Ovary (tissue), 9 donors: ENCODE measurements around the gene REEP3. TPM values are rescaled to one million over a fixed set of nuclear protein-coding genes. Genes with fewer than 3 reads are reported as not detected.
"Not testable (repeated sequence)": the region's sequence is repeated elsewhere in the genome, so short reads cannot be mapped to it uniquely, and the experiment has no call there.

ENCODE experiments used
- DNase-seq, 5 donors: peaks; one replicate each; pipeline ENCODE4 v3.0.0-alpha.2; 2019 to 2020
- H3K27ac ChIP-seq, 2 donors: fragments of 200-600 bp; one replicate each; pipeline versions ENCODE4 v1.5.1 to v1.8.0; 2019 to 2022
- H3K27me3 ChIP-seq: fragments of 200-600 bp; one replicate; pipeline ENCODE4 v1.8.0; 2022
- H3K36me3 ChIP-seq: fragments of 200-600 bp; sonication (generic); one replicate; pipeline ENCODE4 v1.5.1; 2019
- H3K4me1 ChIP-seq: one replicate; pipeline ENCODE4 v1.8.1; 2013; ENCODE audit warnings: mild to moderate bottlenecking, moderate library complexity; ENCODE audit not compliant: insufficient read depth
- H3K4me3 ChIP-seq: fragments of 200-600 bp; sonication (generic); one replicate; pipeline ENCODE4 v1.5.1; 2017
- H3K9me3 ChIP-seq, 2 donors: fragments of 200-600 bp in 1 of 2; sonication (generic) in 1 of 2; one replicate each; pipeline versions ENCODE4 v1.5.1 to v1.8.1; 2013 to 2019; ENCODE audit warnings: mild to moderate bottlenecking in 1 of 2, moderate library complexity in 1 of 2
- EP300 ChIP-seq: sonication (generic); formaldehyde crosslinking; IDR thresholded peaks from one replicate; pipeline ENCODE4 v1.6.1; 2017; ENCODE audit warnings: antibody characterized with exemption
- POLR2A ChIP-seq: fragments of 450-650 bp; IDR thresholded peaks from one replicate; pipeline ENCODE4 v1.6.1; 2017; ENCODE audit warnings: antibody characterized with exemption, mild to moderate bottlenecking, moderate library complexity
- WGBS, 3 donors: extraction: QIAGEN DNeasy Blood & Tissue Kit in 1 of 3; methylation state at CpG; one replicate each; pipeline versions ENCODE4 v1.1.5 to v1.1.7; 2013 to 2017; 5-methylcytosine and 5-hydroxymethylcytosine counted together
- intact Hi-C, 4 donors: fragments of 100-400 bp; cut with DNase I; formaldehyde crosslinking; loops; one replicate each; pipeline versions ENCODE4 v1.11.0 to v1.15.1; 2022 to 2023
- polyA plus RNA-seq, 2 donors: library from polyadenylated mRNA; stranded (reverse); fragments of 200-250 nt in 1 of 2; fragments of 350-450 nt in 1 of 2; fragmentation: Illumina TruSeq in 1 of 2; extraction: RNeasy Lipid Tissue Mini Kit (QIAGEN cat#74804) in 1 of 2; gene quantifications; one replicate each; pipeline ENCODE4 v1.2.3, GENCODE V29; 2013 to 2014
- total RNA-seq, 7 donors: library from RNA; depleted of rRNA in 2 of 7; stranded (reverse); fragments of >200 nt in 2 of 7; fragmentation: NEBNext Ultra II Directional in 3 of 7; extraction: Animal tissue kit (Norgen Biotek cat#: 25700) in 3 of 7; gene quantifications; one replicate each; pipeline versions ENCODE4 v1.1.0 to v1.2.4, GENCODE V29; 2016 to 2023
- TF ChIP-seq, protein P1 (sequence below), 3 donors: fragments of 450-650 bp in 2 of 3; fragments of 200-600 bp in 1 of 3; IDR thresholded peaks; one replicate each; pipeline versions ENCODE4 v1.5.1 to v1.8.0; 2016 to 2022; ENCODE audit warnings: antibody characterized with exemption in 3 of 3, mild to moderate bottlenecking in 1 of 3
- donor health status: DM: no; HTN: no; CAD: no; lungs with moderate emphysema.
- donor health status: DM: no; HTN: no; CAD: no.
- donor health status: Bipolar disorder and iron deficiency.
- donor health status: DM: yes; HTN: yes; CAD: no.
- donor health status: DM: no; HTN: no; CAD: no.
- donor health status: DM: yes; HTN: yes; CAD: no.

The REEP3 gene
- total and polyA plus RNA-seq, 9 donors = 9.3 to 30.5 (median 23.1) TPM

- WGBS, 3 donors = 61 to 74% (median 68%) methylated on average over 3 of the region's 3 CpGs
- intact Hi-C loops = no loop called here
- Histone ChIP-seq H3K9me3 (no peaks in the 10 kb centered on the region), H3K36me3 (no peaks in the 10 kb centered on the region), H3K27ac (no peak overlapping the region), H3K4me3 (no peak overlapping the region), H3K4me1 (peaks cover 2% of the 10 kb centered on the region), H3K27me3 (no peaks in the 10 kb centered on the region)
- no peak for TF ChIP-seq POLR2A
- no peak for TF ChIP-seq EP300
- TF ChIP-seq, protein P1, sequence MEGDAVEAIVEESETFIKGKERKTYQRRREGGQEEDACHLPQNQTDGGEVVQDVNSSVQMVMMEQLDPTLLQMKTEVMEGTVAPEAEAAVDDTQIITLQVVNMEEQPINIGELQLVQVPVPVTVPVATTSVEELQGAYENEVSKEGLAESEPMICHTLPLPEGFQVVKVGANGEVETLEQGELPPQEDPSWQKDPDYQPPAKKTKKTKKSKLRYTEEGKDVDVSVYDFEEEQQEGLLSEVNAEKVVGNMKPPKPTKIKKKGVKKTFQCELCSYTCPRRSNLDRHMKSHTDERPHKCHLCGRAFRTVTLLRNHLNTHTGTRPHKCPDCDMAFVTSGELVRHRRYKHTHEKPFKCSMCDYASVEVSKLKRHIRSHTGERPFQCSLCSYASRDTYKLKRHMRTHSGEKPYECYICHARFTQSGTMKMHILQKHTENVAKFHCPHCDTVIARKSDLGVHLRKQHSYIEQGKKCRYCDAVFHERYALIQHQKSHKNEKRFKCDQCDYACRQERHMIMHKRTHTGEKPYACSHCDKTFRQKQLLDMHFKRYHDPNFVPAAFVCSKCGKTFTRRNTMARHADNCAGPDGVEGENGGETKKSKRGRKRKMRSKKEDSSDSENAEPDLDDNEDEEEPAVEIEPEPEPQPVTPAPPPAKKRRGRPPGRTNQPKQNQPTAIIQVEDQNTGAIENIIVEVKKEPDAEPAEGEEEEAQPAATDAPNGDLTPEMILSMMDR (IDR thresholded peaks at IDR 0.05) = no peak
- no peak for DNase-seq
Observed at GRCh38 chr10:63563623-63564022, 42.4 kb downstream of the REEP3 start.

DNA sequence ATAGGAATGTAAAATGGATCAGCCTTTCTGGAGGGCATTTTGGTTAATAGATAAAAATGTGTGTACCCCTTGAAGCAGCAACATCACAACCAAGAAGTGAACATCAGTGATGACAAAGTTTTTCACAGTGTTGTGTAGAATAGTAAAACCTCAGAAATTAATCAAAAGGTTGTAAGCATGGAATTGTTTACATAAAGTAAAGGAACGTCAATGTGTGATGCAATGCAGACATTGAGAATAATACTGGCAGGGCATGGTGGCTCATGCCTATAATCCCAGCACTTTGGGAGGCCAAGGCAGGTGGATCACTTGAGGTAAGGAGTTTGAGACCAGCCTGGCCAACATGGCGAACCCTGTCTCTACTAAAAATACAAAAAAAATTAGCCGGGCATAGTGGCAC is 43.5 kb downstream of the REEP3 start:
- H3K27me3 ChIP-seq, H3K4me3 ChIP-seq, H3K27ac ChIP-seq, DNase-seq, H3K4me1 ChIP-seq, intact Hi-C loops, H3K9me3 ChIP-seq, H3K36me3 ChIP-seq: not testable (repeated sequence)
- 85 to 91% (median 88%) methylated on average over 3 of the region's 3 CpGs for WGBS, 3 donors

DNA sequence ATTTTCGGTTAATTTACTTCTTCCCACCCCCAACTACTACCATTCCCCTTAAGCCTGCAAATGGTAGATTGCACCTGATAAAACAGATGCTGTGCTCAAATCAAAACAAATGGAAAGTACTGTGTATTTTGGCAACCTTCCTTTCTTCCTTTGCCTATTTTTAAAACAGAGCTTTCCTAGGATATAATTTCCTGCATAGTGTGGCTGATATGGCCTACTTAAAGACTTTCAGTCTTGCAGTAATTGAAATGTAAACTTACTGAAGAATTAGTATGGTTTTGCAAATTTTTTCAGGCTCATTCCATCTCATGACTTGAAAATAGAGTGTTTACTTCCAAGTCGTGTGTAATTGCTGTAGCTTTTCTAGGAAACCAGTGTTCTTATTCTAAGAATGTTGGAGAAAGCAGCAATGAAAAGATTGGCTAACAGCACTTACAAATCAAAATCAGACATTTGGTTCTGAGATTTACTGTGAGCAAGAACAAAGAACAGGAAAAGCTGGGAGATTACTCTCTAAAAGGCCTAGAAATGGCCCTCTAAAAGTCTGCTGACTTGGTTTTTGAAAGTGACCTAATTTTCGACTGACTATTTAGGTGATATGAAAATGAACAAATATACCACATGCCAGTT is 52.0 kb downstream of the REEP3 start:
- intact Hi-C loops = no loop called here
- 6% methylated on average over 3 of the region's 3 CpGs for WGBS, 3 donors
- TF ChIP-seq EP300 (no peak), POLR2A (no peak)
- TF ChIP-seq, protein P1 (IDR thresholded peaks at IDR 0.05) = no peak
- no peak for DNase-seq
- Histone ChIP-seq H3K27me3 (no peaks in the 10 kb centered on the region), H3K4me3 (no peak overlapping the region), H3K36me3 (no peaks in the 10 kb centered on the region), H3K27ac (peak overlapping the region in 1 of 2 donors; percentile 62), H3K4me1 (peaks cover 3% of the 10 kb centered on the region), H3K9me3 (no peaks in the 10 kb centered on the region)

DNA sequence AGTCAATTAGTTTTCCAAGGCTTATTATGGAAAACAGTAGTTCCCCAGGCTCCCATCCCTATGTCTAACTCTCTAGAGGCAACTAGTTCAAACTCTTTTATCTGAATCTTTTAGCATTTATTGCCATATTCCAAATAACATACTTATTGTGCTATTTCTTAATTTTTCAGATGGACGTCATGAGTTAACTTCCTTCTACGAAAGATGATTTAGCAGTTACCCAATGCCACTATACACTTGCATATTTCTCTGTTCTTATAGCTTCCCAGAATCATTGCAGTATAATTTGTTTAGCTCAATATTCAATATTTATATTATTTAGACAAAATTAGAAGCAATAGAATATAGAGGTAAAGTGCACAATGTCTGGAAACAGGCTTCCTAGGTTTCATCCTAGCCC is 52.8 kb downstream of the REEP3 start:
- peaks cover 3% of the 10 kb centered on the region for H3K4me1 ChIP-seq
- WGBS, 3 donors = 46 to 65% (median 55%) methylated on average over 2 of the region's 2 CpGs

DNA sequence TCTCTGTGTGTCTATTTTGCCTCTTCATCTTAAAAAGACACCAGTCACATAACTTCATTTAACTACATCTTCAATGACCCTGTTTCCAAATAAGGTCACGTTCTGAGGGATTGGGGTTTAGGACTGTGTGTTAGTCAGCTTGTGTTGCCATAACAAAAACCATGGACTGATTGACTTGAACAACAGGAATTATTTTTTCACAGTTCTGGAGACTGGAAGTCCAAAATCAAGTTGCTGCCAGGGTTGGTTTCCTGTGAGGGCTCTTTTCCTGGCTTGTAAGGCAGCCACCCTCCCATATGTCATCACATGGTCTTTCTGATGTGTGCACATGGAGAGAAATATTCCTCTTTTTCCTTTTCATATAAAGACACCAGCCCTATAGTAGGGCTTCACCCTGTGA is 55.3 kb downstream of the REEP3 start:
- TF ChIP-seq POLR2A (no peak), EP300 (no peak)
- H3K4me1 ChIP-seq = peaks cover 3% of the 10 kb centered on the region
- intact Hi-C loops = no loop called here

More for the DNA sequence above, 52.8 kb downstream of the REEP3 start:
- intact Hi-C loops = no loop called here
- Histone ChIP-seq H3K27me3 (no peaks in the 10 kb centered on the region), H3K36me3 (no peaks in the 10 kb centered on the region), H3K27ac (peak overlapping the region in 1 of 2 donors; percentile 62), H3K9me3 (no peaks in the 10 kb centered on the region), H3K4me3 (no peak overlapping the region)
- no peak for DNase-seq
- TF ChIP-seq POLR2A (no peak), EP300 (no peak)
- TF ChIP-seq, protein P1 (IDR thresholded peaks at IDR 0.05) = no peak

More for the DNA sequence above, 55.3 kb downstream of the REEP3 start:
- WGBS, 3 donors = 81 to 91% (median 90%) methylated on average over 1 of the region's 1 CpG
- Histone ChIP-seq H3K27ac (no peak overlapping the region), H3K9me3 (no peaks in the 10 kb centered on the region), H3K27me3 (no peaks in the 10 kb centered on the region), H3K4me3 (no peak overlapping the region), H3K36me3 (no peaks in the 10 kb centered on the region)
- DNase-seq = no peak
